HG02970 (cell line): ENCODE data around the gene RNLS.

Experiments
- ATAC-seq: cut with Tn5 transposase; IDR thresholded peaks from one replicate; pipeline ENCODE4 v1.9.1; 2021; ENCODE audit warnings: mild to moderate bottlenecking, moderate library complexity, moderate number of reproducible peaks; ENCODE audit not compliant: unreplicated experiment, low FRiP score

RNLS gene

DNA sequence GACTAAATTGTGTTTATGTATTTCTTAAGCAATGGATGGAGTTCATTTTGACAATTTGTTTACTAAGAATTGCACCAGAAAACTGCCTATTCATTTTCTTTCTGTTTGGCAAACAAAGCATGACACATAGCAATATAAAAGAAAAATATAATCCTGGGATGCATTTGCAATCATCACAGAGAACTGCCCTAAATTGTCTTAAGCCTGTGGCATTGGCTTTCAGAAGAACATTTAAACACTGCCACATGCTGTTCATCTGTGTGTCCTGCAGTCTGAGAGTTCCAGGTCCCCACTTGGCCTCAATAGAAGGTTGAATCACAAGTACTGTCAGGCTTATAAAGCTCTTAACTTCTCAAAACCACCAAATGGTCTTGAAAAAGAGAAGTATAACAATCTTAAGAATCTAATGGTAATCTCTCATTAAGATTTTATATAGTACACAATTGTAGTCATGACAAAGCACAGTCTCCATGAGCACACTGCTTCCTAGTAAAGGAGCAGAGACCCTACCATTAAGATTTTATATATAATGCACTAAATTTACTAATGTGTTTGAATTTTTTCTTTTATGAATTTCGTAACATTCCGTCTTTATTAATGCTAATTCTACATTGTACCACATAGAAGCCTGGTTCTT lies 29.9 kb downstream of the RNLS start:
- no peak for ATAC-seq

DNA sequence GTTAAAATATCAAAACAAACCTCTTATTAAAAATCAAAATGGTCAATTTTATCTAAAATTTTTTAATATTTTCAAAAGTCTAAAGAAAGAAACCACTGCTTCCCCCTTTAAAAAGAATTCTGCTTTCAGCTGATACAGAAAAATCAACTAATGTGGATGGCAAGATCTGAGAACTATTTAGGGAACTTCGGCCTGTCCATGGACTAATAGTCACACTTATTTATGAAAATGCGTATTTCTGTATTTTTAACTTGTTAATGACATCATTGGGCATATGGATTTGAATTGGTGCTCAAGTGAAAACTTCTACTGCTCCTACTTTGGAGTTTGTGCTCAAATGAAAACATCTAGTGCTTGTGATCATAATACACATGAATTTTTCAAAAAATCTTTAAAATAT lies 31.9 kb downstream of the RNLS start:
- no peak for ATAC-seq

DNA sequence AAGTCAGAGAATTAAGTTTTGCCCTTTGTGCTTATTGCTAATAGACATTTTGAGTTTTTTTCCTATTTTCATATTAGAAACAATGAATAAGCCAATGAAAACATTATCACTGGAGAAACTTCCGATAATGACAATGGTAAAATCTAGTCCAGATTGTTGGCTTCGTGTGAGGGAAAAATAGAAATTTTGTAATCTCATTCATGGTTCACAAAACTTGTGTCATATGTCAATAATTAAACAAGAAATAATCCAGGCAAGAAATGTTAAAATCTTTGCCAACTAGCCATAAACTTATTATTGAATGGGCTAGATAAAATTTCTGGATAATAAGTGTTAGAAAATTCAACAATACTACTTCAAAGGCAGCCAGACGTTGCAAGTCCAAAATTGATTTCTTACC lies 36.6 kb downstream of the RNLS start:
- no peak for ATAC-seq

DNA sequence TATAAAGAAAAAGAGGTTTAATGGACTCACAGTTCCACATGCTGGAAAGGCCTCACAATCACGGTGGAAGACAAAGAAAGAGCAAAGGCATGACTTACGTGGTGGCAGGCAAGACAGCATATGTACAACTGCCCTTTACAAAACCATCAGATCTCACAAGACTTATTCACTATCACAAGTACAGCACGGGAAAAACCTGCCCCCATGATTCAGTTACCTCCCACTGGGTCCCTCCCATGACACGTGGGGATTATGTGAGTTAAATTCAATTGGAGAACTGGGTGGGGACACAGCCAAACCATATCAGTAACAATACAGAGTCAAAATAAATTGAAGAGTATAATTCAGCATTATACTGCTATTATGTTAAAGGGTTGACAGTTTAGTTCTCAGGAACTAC lies 37.8 kb downstream of the RNLS start:
- no peak for ATAC-seq

DNA sequence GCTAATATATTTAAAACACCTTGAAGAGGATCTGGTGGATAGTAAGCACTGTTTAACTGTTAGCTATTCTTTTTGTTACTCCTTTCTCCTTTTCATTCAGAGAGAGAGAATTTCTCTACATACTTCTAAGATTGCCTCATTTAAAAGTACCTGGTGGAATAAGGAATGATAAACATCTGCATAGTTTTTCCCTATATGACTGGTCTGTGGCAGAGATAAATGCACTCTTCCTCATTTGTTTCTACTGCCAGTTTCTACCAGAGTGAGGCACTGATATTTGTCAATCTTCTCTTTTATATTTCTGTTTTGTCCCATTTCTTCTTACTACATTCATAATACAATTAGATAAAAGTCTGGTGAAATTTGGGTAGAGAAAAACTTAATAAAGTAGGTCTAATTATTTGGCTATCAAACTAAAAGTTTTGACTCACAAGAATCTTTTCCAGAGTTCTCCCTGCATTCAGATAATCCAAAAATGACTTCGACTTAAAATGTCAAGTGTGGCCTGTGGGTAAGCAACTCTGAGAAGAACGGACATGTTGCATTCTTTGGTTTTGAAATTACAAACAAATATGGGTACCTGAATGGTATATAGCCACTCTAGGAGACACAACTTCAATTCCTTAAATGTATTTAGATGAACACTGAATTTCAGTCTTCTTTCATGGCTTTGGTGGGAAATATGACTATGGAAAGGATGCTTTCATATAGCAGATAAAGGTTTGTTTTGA lies 38.8 kb downstream of the RNLS start:
- ATAC-seq, result no peak

DNA sequence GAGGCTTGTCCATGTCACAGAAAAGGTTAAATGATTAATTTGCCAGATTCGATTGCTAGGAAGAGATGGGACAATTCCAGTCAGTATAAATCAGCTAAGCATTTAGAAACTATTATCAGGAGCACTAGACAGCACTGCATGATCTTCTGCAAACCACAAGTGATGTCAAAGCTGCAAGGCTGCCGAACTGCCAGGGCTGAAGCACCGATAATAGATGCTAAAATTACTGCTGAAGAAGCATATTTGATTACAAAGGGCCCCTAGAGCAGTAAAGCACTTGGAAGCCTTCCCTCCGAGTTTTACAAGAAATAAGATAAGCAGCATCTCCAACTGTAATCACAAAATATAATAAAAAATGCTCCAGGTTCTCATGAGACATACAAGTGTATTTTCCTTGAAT lies 40.6 kb downstream of the RNLS start:
- no peak for ATAC-seq

DNA sequence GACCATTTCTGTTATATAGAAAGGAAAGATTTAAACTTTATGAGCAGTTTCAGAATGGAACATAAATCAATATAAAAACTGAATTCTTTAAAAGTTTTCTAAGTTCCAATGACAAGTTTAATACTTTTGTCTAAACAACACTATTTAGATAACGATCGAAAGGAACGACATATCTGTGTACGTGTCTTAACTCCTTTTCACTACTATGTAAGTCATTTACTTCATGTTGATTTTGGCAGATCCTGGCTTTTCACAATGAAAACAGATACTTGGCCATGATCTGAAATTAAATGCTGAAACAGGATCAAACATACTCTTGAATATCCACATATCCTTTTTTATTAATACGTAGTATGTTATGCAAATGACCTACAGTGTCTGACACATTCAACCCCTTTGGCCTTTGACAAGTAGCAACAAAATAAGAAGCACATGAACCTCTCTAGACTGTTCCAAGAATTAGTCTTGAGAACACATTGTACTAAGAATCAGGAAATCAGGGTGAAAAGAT lies 41.9 kb downstream of the RNLS start:
- ATAC-seq, result no peak

DNA sequence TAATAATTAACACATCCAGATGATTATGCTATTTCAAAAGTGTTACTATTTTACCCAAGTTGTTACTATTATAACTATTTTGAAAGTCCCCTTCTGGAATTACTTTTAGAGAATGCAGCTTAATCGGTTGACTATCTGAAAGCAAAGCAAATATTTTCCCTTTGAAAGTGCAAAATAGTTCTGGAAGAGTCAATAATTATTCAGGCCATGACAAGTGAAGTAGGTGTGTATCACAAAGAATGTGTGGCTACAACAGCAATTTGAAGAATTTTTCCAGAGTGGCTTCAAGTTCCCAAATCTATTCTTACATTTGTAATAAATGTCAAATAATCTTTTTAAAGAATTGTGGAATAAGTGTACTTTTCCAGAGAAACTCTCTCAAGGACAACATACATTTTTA lies 42.8 kb downstream of the RNLS start:
- ATAC-seq, result no peak

DNA sequence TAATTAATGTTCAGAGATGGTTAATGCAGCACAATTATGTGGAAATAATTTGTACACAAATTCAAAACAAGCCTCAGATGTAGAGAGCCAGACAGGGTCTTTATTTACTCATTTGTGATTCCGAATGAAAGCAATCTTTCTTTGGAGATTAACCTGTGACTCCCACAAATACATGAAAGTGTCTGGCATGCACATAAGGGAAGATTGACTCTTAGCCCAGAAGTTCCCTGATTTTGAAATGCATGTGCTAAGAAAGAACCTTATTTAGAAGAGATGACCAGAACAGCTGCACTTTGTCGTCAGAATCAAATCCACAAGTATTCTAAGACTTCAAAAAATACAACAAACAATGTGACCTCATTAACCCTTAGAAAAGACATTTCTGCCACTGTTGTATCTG lies 45.1 kb downstream of the RNLS start:
- no peak for ATAC-seq

DNA sequence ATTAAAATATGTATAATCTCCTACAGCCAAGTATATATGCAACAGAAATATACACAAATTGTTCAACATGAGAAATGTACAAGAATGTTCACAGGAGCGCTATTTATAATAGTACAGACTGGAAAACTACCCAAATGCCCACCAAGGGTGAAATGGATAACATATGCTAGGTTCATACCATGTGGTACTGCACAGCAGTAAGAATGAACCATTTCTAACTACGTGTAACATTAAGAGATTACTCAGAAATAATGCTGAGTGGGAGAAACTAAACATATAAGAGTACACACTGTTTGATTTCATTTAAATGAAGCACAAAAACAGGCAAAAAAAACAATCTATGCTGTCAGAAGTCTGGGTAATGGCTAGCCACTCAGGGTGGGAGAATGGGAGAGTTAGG lies 45.8 kb downstream of the RNLS start:
- no peak for ATAC-seq

DNA sequence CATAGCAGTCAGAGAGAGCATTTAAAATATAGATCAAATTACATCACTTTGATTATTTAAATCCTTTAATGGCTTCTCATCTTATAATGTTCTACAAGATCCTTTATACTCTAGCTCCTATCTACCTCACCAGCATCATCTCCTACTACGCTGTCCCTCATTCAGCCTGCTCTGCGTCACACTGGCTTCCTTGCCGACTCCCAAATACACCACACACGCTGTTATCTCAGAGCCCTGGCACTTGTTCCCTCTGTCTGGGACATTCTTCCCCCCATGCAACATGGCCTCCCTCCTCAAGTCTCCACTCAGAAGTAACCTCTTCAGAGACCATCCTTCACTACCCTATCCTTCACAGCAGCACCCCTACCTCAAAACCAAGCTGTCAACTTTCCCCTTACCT lies 46.7 kb downstream of the RNLS start:
- no peak for ATAC-seq

DNA sequence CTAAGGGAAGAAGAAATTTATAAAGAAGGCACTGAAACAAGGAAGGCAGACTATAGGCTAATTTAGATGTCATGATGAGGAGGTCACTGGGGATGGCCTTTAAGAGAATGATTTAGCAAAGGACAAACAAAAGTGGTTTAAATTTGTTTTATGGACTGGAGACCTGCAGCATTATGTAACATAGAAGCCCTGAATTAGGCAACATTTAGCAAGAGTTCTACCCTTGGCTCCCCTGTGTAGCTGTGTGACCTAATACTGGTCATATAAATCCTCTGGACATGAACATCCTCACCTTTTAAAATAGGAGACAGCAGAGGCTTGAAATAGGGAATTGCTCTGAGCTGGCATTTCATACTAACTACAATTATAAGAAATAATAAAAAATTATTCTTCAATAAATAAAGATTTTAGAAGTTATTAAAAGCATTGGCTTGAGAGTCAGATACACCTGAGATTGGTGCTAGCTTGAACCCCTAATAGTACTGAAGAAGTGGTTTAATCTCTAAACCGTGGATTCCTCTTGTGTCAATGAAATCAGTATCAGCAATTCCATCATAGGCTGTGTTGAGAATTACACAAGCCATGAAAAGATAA lies 48.9 kb downstream of the RNLS start:
- no peak for ATAC-seq

DNA sequence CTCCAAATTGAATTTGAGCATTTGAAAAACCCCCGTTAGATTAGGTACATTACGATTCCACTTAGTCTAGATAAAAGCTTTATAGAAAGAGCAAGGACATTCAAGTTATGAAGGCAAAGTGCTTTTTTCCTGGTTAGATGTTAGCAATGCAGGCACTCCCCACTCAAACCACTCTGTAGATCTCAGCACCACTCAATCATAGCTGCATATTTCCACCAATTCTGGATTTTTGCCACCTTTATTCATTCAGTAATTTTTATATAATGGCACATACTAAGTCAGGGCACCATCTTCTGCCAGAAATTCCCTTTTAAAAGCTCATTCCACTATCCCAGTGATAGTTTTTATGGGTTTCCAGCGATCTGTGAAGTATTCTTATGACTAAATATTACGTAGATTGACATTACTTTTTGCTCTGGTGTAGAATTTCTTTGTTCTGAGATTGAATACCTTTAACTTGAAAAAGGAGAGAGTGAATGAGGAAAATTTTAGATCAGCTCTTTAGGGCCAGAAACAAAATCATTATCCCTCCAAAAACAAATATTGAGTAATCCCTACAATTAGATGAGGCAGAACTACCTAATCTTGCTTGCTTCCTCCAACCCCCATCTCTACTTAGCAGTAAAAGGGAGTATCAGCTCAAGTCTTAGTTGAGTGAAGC lies 51.6 kb downstream of the RNLS start:
- ATAC-seq, result no peak

DNA sequence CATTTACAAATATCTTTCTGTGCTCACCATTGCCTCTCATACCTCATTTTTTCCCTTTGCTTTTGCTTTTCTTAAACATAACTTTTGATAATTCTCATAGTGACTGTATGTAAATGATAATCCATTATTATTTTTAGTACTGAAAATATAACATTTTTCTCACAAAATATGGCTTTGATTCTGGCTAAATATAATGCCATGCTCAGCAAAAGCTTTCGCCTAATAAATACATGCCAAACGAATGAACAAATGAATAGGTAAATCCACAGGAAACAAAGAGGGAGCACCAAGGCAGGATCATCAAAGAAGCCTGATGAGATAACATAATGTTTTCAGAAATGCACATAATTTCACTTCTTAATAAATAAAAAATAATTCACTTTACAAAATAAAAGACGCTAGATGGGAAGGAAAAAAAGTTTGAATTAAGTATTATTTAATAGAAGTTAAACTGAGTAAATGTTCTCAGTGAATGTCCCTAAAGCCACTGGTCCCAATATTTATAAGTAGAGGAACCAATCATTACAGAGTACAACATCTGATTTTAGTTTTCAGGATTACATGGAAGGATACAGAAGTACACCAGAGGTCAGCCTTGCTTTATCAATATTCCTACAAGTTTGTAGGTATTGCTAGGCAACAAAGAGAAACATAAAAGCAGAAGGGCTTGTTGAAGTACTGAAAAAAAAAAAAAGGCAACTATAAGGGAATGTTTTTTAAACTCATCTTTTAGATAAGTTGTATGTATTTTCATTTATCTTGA lies 52.3 kb downstream of the RNLS start:
- ATAC-seq, result no peak

DNA sequence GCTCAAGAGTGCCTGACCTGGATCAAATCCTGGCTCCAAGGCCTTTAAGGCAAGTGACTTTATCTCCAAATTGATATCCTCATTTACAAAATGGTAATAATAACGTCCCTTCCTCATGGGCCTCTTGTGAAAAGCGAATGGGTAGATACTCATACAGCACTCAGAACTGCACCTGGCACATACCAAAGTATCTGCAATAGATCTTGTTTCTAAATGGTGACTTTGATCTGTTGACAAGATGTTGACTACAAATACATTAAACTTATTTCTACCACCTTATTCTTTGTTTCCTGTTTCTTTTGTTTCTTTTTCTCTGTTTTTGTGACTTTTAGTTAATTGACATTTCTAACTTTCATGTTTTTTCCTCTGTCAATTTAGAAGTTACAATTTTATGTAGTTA lies 53.0 kb downstream of the RNLS start:
- no peak for ATAC-seq

DNA sequence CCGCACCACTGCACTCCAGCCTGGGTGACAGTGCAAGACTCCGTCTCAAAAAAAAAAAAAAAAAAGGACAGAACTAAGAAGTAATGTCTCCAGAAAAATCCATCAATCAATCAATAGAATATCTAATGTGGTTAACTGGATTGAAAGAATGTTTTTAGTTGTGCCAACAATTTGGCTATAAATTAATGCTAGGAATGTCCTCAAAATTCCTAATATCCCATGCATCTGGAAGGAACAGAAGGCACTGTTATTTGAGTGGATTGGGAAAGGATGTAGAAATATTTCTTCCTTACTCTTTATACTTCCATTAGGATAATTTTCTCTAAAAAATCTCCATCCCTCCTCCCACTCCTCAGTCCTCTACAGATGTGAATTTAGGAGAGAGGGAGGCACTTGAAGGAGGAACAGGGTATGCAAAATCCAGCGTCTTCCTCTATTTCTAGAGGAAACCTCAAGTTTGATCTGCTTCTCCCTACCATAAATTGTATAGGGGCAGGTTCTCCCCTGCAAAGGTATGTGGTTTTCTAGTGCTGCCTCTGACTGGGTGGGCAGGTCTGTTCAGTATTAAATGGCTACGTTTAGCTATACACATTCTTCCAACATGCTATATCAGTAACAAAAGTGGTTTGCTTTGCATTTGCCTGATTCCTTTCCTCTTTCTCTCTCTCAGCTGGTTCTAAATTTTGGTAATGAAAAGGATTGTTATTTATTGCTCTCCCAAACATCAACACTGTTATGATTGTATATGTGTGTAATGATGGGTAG lies 54.1 kb downstream of the RNLS start:
- no peak for ATAC-seq

DNA sequence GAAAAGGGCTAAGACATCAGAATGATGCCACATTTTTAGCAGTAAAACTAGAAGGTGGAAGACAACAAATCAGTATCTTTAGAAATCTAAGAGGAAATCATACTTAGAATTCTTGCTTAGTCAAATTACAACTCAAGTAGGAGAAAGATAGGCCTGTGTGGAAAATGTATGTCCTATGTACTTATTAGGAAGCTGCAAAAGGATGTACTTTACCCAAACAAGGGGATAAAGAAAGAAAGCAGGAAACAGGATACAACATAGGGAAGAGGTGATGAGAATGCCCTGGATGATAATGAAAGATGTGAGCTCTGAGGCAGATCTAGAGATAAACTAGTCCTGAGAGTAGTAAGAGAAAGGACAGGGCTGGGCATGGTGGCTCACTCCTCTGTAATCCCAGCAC lies 54.9 kb downstream of the RNLS start:
- no peak for ATAC-seq

DNA sequence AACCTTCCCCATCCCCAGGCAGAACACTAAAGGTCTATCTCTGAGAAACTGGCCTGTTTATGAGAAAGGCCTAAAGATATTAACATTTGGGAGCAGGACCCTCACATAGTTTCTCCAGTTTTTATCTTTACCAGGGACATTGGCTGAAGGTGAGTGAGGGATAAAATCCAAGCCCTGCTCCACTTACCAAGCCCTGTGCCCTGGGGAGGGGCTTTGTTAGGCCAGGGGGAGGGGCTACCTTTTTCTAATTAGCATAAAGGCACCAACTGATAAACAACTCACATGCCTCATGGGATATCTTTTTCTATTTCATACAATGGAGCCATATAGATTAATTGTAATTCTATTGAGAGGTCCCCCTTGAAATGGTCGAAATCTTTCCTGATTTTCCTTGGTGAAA lies 55.9 kb downstream of the RNLS start:
- no peak for ATAC-seq

DNA sequence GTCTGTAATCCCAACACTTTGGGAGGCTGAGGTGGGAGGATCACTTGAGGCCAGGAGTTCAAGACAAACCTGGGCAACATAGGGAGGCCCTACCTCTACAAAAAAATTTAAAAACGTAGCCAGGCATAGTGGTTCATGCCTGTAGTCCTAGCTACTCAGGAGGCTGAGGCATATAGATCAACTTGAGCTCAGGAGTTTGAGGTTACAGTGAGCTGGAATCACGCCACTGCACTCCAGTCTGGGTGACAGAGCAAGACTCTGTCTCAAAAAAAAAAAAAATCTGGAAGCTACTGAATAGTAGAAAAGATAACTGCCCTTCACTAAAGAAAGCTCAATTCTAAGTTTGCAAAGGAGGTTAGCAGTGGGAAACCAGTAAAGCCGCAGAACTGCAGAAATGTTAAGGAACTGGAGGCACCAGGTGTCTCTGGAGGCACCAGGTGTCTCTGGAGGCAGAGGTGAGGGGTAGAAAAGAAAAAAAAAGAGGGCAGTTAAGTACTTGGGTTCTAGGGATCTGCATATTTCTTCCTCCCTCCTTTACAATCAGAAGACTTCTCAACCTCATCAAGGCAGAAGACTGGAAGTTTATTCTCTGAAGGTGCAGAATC lies 56.5 kb downstream of the RNLS start:
- ATAC-seq, result no peak
